HG02763 (cell line): ENCODE results near the gene TRAF1.

ENCODE experiments used
- ATAC-seq: cut with Tn5 transposase; IDR thresholded peaks from one replicate; pipeline ENCODE4 v1.9.1; 2021; ENCODE audit warnings: mild to moderate bottlenecking, moderate library complexity; ENCODE audit not compliant: unreplicated experiment

The TRAF1 gene

GRCh38 chr9:120890320-120891244, 36.0 kb downstream of the TRAF1 start:
- no peak for ATAC-seq

GRCh38 chr9:120889606-120890271, 36.9 kb downstream of the TRAF1 start:
- no peak for ATAC-seq

GRCh38 chr9:120888626-120889025, 38.0 kb downstream of the TRAF1 start:
- ATAC-seq = no peak

GRCh38 chr9:120886490-120886967, 40.1 kb downstream of the TRAF1 start:
- no peak for ATAC-seq

GRCh38 chr9:120885958-120886357, 40.6 kb downstream of the TRAF1 start:
- ATAC-seq = no peak

GRCh38 chr9:120885457-120885856, 41.1 kb downstream of the TRAF1 start:
- ATAC-seq = no peak

GRCh38 chr9:120883608-120883996, 43.0 kb downstream of the TRAF1 start:
- ATAC-seq = no peak

- no peak for ATAC-seq
Measured at GRCh38 chr9:120882935-120883607, 43.5 kb downstream of the TRAF1 start.

GRCh38 chr9:120879446-120879845, 47.1 kb downstream of the TRAF1 start:
- no peak for ATAC-seq

GRCh38 chr9:120878188-120879130, 48.1 kb downstream of the TRAF1 start:
- no peak for ATAC-seq

- ATAC-seq = peak; percentile 41
Measured at GRCh38 chr9:120877276-120878034, 49.1 kb downstream of the TRAF1 start.

- peak; percentile 6 for ATAC-seq
Measured at GRCh38 chr9:120876842-120877240, 49.8 kb downstream of the TRAF1 start, which contains the start of gene PHF19. Gene PHF19 (minus strand): TSS chr9:120877188. CDS start chr9:120874741, 2,447 bp downstream.

- peak; percentile 61 for ATAC-seq
Measured at GRCh38 chr9:120875954-120876841, 50.4 kb downstream of the TRAF1 start.

- no peak for ATAC-seq
Measured at GRCh38 chr9:120875643-120875953, 51.0 kb downstream of the TRAF1 start.

GRCh38 chr9:120875195-120875565, 51.4 kb downstream of the TRAF1 start:
- ATAC-seq = no peak

GRCh38 chr9:120874226-120875194, 52.1 kb downstream of the TRAF1 start:
- ATAC-seq = no peak

- no peak for ATAC-seq
Measured at GRCh38 chr9:120873512-120873911, 53.1 kb downstream of the TRAF1 start.
